WTC11 (cell line): ENCODE results near the gene SOWAHA. TPM values are rescaled to one million over a fixed set of nuclear protein-coding genes. Genes with fewer than 3 reads are reported as not detected.
A peak's percentile ranks its signal among the peaks of the same experiment; 100 is the strongest.
"Not testable (repeated sequence)": the region's sequence is repeated elsewhere in the genome, so short reads cannot be mapped to it uniquely, and the experiment has no call there.

Source experiments
- ATAC-seq: fragments of 200-7000 bp; cut with Tn5 transposase; 2 replicates; pipeline ENCODE4 v1.10.0; 2021; ENCODE audit warnings: mild to moderate bottlenecking, moderate library complexity
- CTCF ChIA-PET: fragments of 300-600 bp; sonication (Branson Sonifier 250); formaldehyde crosslinking; loops from one replicate; lab custom pipeline; 2021; ENCODE audit warnings: antibody characterized with exemption; lab: Charles Lee
- POLR2A ChIA-PET: fragments of 350-600 bp; sonication (Branson Sonifier 250); formaldehyde crosslinking; loops from one replicate; lab custom pipeline; 2021; ENCODE audit warnings: antibody characterized with exemption; lab: Charles Lee
- DNase-seq: peaks from one replicate; pipeline ENCODE4 v3.0.0; 2021; ENCODE audit warnings: low spot score
- H3K27ac Mint-ChIP-seq: 2 replicates; pipeline ENCODE4 v1.8.0; 2021; ENCODE audit warnings: mixed read lengths
- H3K27me3 Mint-ChIP-seq: 2 replicates; pipeline ENCODE4 v1.8.0; 2021; ENCODE audit warnings: low read depth, mild to moderate bottlenecking, moderate library complexity, mixed read lengths
- H3K36me3 Mint-ChIP-seq: 2 replicates; pipeline ENCODE4 v1.8.0; 2021; ENCODE audit warnings: mixed read lengths
- H3K4me1 Mint-ChIP-seq: 2 replicates; pipeline ENCODE4 v1.8.0; 2022; ENCODE audit warnings: mixed read lengths
- H3K4me3 Mint-ChIP-seq: 2 replicates; pipeline ENCODE4 v1.8.0; 2021; ENCODE audit warnings: mild to moderate bottlenecking, moderate library complexity, mixed read lengths
- H3K9me3 Mint-ChIP-seq: 2 replicates; pipeline ENCODE4 v1.8.0; 2021; ENCODE audit warnings: mixed read lengths
- ZNF121 ChIP-seq: sonication (generic); formaldehyde crosslinking; IDR thresholded peaks from 2 replicates; pipeline ENCODE4 v1.8.0; 2023; ENCODE audit warnings: missing genetic modification reagents
- total RNA-seq: library from RNA; stranded (reverse); gene quantifications from 3 replicates; pipeline ENCODE4 v1.2.3, GENCODE V29; 2021
- TF ChIP-seq, protein P1 (sequence below): sonication (generic); formaldehyde crosslinking; IDR thresholded peaks from 2 replicates; pipeline ENCODE4 v1.8.1; 2022; ENCODE audit warnings: mild to moderate bottlenecking, moderate library complexity, missing genetic modification reagents
- TF ChIP-seq, protein P2 (sequence below): sonication (generic); formaldehyde crosslinking; IDR thresholded peaks from 2 replicates; pipeline ENCODE4 v1.8.1; 2023; ENCODE audit warnings: mild to moderate bottlenecking, missing genetic modification reagents, borderline replicate concordance

SOWAHA gene
- total RNA-seq, 1 experiment from 2014 or later = 0.11 TPM

GRCh38 chr5:132800545-132800944, 12.6 kb upstream of the SOWAHA start (continued):
- TF ChIP-seq, protein P1, sequence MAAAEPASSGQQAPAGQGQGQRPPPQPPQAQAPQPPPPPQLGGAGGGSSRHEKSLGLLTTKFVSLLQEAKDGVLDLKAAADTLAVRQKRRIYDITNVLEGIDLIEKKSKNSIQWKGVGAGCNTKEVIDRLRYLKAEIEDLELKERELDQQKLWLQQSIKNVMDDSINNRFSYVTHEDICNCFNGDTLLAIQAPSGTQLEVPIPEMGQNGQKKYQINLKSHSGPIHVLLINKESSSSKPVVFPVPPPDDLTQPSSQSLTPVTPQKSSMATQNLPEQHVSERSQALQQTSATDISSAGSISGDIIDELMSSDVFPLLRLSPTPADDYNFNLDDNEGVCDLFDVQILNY = no peak
- TF ChIP-seq, all 79 proteins: peak for 0

- ChIA-PET CTCF (interaction anchor here (0.7 to 2.9 kb wide), 6 partner anchors 12 to 296 kb away, joined by 3 to 13 read pairs (median 4); no protein-coding TSS in a partner anchor), POLR2A (no interaction called here)
- Mint-ChIP-seq H3K4me1 (peaks cover 5% of the 10 kb centered on the region), H3K27ac (no peak overlapping the region), H3K4me3 (no peak overlapping the region), H3K27me3 (peaks cover 15% of the 10 kb centered on the region), H3K9me3 (no peaks in the 10 kb centered on the region), H3K36me3 (no peaks in the 10 kb centered on the region)
- ATAC-seq = no peak
- peak; percentile 93 for TF ChIP-seq ZNF121 (CRISPR knock-in tag)
- TF ChIP-seq, protein P2, sequence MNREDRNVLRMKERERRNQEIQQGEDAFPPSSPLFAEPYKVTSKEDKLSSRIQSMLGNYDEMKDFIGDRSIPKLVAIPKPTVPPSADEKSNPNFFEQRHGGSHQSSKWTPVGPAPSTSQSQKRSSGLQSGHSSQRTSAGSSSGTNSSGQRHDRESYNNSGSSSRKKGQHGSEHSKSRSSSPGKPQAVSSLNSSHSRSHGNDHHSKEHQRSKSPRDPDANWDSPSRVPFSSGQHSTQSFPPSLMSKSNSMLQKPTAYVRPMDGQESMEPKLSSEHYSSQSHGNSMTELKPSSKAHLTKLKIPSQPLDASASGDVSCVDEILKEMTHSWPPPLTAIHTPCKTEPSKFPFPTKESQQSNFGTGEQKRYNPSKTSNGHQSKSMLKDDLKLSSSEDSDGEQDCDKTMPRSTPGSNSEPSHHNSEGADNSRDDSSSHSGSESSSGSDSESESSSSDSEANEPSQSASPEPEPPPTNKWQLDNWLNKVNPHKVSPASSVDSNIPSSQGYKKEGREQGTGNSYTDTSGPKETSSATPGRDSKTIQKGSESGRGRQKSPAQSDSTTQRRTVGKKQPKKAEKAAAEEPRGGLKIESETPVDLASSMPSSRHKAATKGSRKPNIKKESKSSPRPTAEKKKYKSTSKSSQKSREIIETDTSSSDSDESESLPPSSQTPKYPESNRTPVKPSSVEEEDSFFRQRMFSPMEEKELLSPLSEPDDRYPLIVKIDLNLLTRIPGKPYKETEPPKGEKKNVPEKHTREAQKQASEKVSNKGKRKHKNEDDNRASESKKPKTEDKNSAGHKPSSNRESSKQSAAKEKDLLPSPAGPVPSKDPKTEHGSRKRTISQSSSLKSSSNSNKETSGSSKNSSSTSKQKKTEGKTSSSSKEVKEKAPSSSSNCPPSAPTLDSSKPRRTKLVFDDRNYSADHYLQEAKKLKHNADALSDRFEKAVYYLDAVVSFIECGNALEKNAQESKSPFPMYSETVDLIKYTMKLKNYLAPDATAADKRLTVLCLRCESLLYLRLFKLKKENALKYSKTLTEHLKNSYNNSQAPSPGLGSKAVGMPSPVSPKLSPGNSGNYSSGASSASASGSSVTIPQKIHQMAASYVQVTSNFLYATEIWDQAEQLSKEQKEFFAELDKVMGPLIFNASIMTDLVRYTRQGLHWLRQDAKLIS (CRISPR knock-in tag) = no peak
- no peak for DNase-seq
Measured at GRCh38 chr5:132802044-132802684, 10.9 kb upstream of the SOWAHA start.

- H3K27me3 Mint-ChIP-seq = peaks cover 15% of the 10 kb centered on the region
- DNase-seq, POLR2A ChIA-PET, H3K4me3 Mint-ChIP-seq, ATAC-seq, H3K9me3 Mint-ChIP-seq, H3K36me3 Mint-ChIP-seq, H3K27ac Mint-ChIP-seq, H3K4me1 Mint-ChIP-seq: not testable (repeated sequence)
- CTCF ChIA-PET = interaction anchor here (2.7 to 2.9 kb wide), 2 partner anchors 12 to 17 kb away, joined by 9 to 13 read pairs; no protein-coding TSS in a partner anchor
Measured at GRCh38 chr5:132802685-132803066, 10.4 kb upstream of the SOWAHA start.

DNA sequence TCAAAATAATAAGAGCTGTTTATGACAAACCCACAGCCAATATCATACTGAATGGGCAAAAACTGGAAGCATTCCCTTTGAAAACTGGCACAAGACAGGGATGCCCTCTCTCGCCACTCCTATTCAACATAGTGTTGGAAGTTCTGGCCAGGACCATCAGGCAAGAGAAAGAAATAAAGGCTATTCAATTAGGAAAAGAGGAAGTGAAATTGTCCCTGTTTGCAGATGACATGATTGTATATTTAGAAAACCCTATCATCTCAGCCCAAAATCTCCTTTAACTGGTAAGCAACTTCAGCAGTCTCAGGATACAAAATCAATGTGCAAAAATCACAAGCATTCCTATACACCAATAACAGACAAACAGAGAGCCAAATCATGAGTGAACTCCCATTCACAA, 8.9 kb upstream of the SOWAHA start:
- DNase-seq, POLR2A ChIA-PET, H3K27ac Mint-ChIP-seq, CTCF ChIA-PET, H3K9me3 Mint-ChIP-seq, H3K36me3 Mint-ChIP-seq, ATAC-seq, H3K4me3 Mint-ChIP-seq: not testable (repeated sequence)
- H3K4me1 Mint-ChIP-seq = peaks cover 13% of the 10 kb centered on the region
- H3K27me3 Mint-ChIP-seq = peaks cover 15% of the 10 kb centered on the region

DNA sequence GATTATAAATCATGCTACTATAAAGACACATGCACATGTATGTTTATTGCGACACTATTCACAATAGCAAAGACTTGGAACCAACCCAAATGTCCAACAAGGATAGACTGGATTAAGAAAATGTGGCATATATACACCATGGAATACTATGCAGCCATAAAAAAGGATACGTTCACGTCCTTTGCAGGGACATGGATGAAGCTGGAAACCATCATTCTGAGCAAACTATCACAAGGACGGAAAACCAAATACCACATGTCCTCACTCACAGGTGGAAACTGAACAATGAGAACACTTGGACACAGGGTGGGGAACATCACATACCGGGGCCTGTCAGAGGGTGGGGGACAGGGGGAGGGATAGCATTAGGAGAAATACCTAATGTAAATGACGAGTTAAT, 7.2 kb upstream of the SOWAHA start:
- H3K36me3 Mint-ChIP-seq, DNase-seq, H3K9me3 Mint-ChIP-seq, POLR2A ChIA-PET, H3K27ac Mint-ChIP-seq, H3K4me3 Mint-ChIP-seq, ATAC-seq: not testable (repeated sequence)
- CTCF ChIA-PET = interaction anchor here (5.4 kb wide), 1 partner anchor 13 kb away, joined by 101 read pairs; no protein-coding TSS in a partner anchor
- peaks cover 13% of the 10 kb centered on the region for H3K4me1 Mint-ChIP-seq
- peaks cover 27% of the 10 kb centered on the region for H3K27me3 Mint-ChIP-seq

DNA sequence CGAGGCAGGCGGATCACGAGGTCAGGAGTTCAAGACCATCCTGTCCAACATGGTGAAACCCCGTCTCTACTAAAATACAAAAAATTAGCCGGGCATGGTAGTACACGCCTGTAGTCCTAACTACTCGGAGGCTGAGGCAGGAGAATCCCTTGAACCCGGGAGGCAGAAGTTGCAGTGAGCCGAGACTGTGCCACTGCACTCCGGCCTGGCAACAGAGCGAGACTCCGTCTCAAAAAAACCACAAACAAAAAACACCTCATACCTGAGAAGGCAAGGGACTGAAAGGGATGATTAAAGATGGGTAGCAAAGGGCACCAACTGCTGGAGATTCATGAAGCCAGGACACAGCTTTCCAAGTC, 6.3 kb upstream of the SOWAHA start:
- ChIA-PET CTCF (interaction anchor here (0.6 to 5.4 kb wide), 35 partner anchors 9 to 626 kb away, joined by 3 to 101 read pairs (median 5); partner anchors contain the start of genes CCNI2, GDF9, KIF3A and SEPTIN8), POLR2A (interaction anchor here (1.0 to 1.3 kb wide), 2 partner anchors 13 to 16 kb away, joined by 5 to 6 read pairs; no protein-coding TSS in a partner anchor)
- H3K9me3 Mint-ChIP-seq, DNase-seq, H3K27ac Mint-ChIP-seq, H3K4me3 Mint-ChIP-seq, ATAC-seq, H3K36me3 Mint-ChIP-seq: not testable (repeated sequence)
- peaks cover 13% of the 10 kb centered on the region for H3K4me1 Mint-ChIP-seq
- H3K27me3 Mint-ChIP-seq = peaks cover 36% of the 10 kb centered on the region
